ENCODE results near the gene DYRK1B. TPM values are rescaled to one million over a fixed set of nuclear protein-coding genes. Genes with fewer than 3 reads are reported as not detected.
"Not testable (repeated sequence)": the region's sequence is repeated elsewhere in the genome, so short reads cannot be mapped to it uniquely, and the experiment has no call there.

The DYRK1B gene
- total and polyA plus RNA-seq, 4 experiments from 2014 or later: 7.0 to 30.9 (median 21.7) TPM

- Mint-ChIP-seq H3K9me3 (no peaks in the 10 kb centered on the region), H3K27me3 (no peaks in the 10 kb centered on the region), H3K4me3 (peak overlapping the region in 1 of 8 donors; percentile 62), H3K36me3 (peaks cover 18 to 27% of the 10 kb centered on the region in 2 donors), H3K4me1 (peaks cover 3 to 10% (median 6%) of the 10 kb centered on the region in 4 donors), H3K27ac (no peak overlapping the region)
- no peak overlapping the region for H3K4me3 ChIP-seq (ENCODE audit: low read length in 2 of 2)
- no peak overlapping the region for H3K27ac ChIP-seq (ENCODE audit: low read depth, low read length)
- intact Hi-C loops (cut with micrococcal nuclease): no loop called here
- no peaks in the 10 kb centered on the region for H3K4me1 ChIP-seq (ENCODE audit: insufficient read depth, low read length)
- no peak for DNase-seq
- no peaks in the 10 kb centered on the region for H3K36me3 ChIP-seq (ENCODE audit: insufficient read depth, low read length)
- H3K27me3 ChIP-seq (ENCODE audit: insufficient read depth, low read length): no peaks in the 10 kb centered on the region
- POLR2A ChIA-PET (ENCODE audit: partially characterized antibody): no interaction called here
- H3K9me3 ChIP-seq (ENCODE audit: control insufficient read depth in 1 of 2, low read length in 2 of 2): no peaks in the 10 kb centered on the region
- CTCF ChIA-PET (ENCODE audit: partially characterized antibody): interaction anchor here (1.8 kb wide), 1 partner anchor 24 kb away, joined by 9 read pairs; no protein-coding TSS in a partner anchor
Measured at GRCh38 chr19:39816287-39817048, 17.5 kb downstream of the DYRK1B start.

DNA sequence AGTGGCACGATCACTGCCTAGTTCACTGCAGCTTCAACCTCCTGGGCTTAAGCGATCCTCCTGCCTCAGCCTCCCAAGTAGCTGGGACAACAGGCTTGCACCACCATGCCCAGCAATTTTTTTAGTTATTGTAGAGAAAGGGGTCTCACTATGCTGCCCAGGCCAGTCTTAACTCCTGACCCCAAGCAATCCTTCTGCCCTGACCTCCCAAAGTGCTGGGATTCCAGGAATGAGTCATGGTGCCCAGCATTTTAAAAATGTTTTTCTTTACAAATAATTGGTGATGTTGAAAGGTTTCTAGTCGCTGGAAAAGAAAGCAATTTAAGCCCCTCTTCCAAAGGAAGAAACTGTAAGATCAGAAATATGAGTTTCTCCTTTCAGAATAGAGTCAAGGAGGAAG, 19.4 kb downstream of the DYRK1B start:
- Mint-ChIP-seq H3K9me3 (no peaks in the 10 kb centered on the region), H3K36me3 (peaks cover 18 to 27% of the 10 kb centered on the region in 2 donors), H3K4me1 (peaks cover 3 to 9% (median 5%) of the 10 kb centered on the region in 4 donors), H3K27me3 (no peaks in the 10 kb centered on the region), H3K27ac (no peak overlapping the region), H3K4me3 (no peak overlapping the region)
- Histone ChIP-seq H3K27ac (ENCODE audit: low read depth, low read length) (no peak overlapping the region), H3K27me3 (ENCODE audit: insufficient read depth, low read length) (no peaks in the 10 kb centered on the region), H3K36me3 (ENCODE audit: insufficient read depth, low read length) (no peaks in the 10 kb centered on the region), H3K4me3 (ENCODE audit: low read length in 2 of 2) (no peak overlapping the region), H3K9me3 (ENCODE audit: control insufficient read depth in 1 of 2, low read length in 2 of 2) (no peaks in the 10 kb centered on the region), H3K4me1 (ENCODE audit: insufficient read depth, low read length) (no peaks in the 10 kb centered on the region)
- ChIA-PET POLR2A (ENCODE audit: partially characterized antibody) (no interaction called here), CTCF (ENCODE audit: partially characterized antibody) (interaction anchor here (1.8 kb wide), 1 partner anchor 22 kb away, joined by 9 read pairs; no protein-coding TSS in a partner anchor)
- intact Hi-C loops (cut with micrococcal nuclease): no loop called here
- no peak for DNase-seq

DNA sequence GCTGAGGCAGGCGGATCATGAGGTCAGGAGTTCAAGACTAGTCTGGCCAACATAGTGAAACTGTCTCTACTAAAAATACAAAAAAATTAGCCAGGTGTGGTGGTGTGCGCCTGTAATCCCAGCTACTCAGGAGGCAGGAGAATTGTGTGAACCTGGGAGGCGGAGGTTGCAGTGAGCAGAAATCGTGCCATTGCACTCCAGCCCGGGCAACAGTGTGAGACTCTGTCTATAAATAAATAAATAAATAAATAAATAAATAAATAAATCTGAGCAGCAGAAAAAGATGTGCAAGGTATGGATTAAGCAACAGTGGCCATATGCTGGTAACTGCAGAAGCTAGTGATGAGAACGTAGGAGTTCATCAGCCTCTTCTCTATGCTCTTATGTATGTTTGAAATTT, 19.9 kb downstream of the DYRK1B start:
- H3K4me1 ChIP-seq (ENCODE audit: insufficient read depth, low read length); H3K27ac Mint-ChIP-seq; H3K4me3 ChIP-seq (ENCODE audit: low read length in 2 of 2); H3K9me3 Mint-ChIP-seq; DNase-seq; H3K4me3 Mint-ChIP-seq; CTCF ChIA-PET (ENCODE audit: partially characterized antibody); intact Hi-C loops (cut with micrococcal nuclease); H3K27me3 Mint-ChIP-seq; H3K9me3 ChIP-seq (ENCODE audit: control insufficient read depth in 1 of 2, low read length in 2 of 2); H3K27ac ChIP-seq (ENCODE audit: low read depth, low read length); H3K27me3 ChIP-seq (ENCODE audit: insufficient read depth, low read length); H3K4me1 Mint-ChIP-seq; POLR2A ChIA-PET (ENCODE audit: partially characterized antibody); H3K36me3 ChIP-seq (ENCODE audit: insufficient read depth, low read length): not testable (repeated sequence)
- H3K36me3 Mint-ChIP-seq: peaks cover 18 to 26% of the 10 kb centered on the region in 2 donors

GRCh38 chr19:39813264-39813993, 20.5 kb downstream of the DYRK1B start:
- H3K27ac ChIP-seq (ENCODE audit: low read depth, low read length): no peak overlapping the region
- Mint-ChIP-seq H3K27ac (peak overlapping the region in 3 of 7 donors; percentile 1 to 74 (median 10)), H3K4me3 (no peak overlapping the region), H3K27me3 (no peaks in the 10 kb centered on the region), H3K9me3 (peaks cover 0 to 2% (median 0%) of the 10 kb centered on the region in 8 donors), H3K4me1 (peaks cover 0 to 3% (median 3%) of the 10 kb centered on the region in 4 donors), H3K36me3 (peaks cover 18 to 23% of the 10 kb centered on the region in 2 donors)
- intact Hi-C loops (cut with micrococcal nuclease): no loop called here
- DNase-seq: no peak
- no peaks in the 10 kb centered on the region for H3K9me3 ChIP-seq (ENCODE audit: control insufficient read depth in 1 of 2, low read length in 2 of 2)
- H3K36me3 ChIP-seq (ENCODE audit: insufficient read depth, low read length): no peaks in the 10 kb centered on the region
- no peak overlapping the region for H3K4me3 ChIP-seq (ENCODE audit: low read length in 2 of 2)
- no peaks in the 10 kb centered on the region for H3K27me3 ChIP-seq (ENCODE audit: insufficient read depth, low read length)
- POLR2A ChIA-PET (ENCODE audit: partially characterized antibody): no interaction called here
- no peaks in the 10 kb centered on the region for H3K4me1 ChIP-seq (ENCODE audit: insufficient read depth, low read length)
- CTCF ChIA-PET (ENCODE audit: partially characterized antibody): interaction anchor here (1.6 kb wide), 1 partner anchor 30 kb away, joined by 5 read pairs; no protein-coding TSS in a partner anchor

DNA sequence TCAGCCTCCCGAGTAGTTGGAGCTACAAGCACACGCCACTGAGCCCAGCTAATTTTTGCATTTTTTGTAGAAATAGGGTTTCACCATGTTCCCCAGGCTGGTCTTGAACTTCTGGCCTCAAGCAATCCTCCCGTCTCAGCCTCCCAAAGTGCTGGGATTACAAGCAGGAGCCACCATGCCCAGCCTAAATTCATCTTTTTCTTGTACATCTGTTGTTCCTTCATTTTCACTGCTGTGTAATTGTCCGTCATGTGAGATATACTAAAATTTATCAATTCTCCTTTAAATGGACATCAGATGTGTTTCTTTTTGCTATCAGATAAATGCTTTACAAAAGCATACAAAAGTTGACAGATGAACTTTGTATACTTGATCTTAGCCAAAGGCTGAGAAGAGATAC, 22.9 kb downstream of the DYRK1B start:
- Mint-ChIP-seq H3K27ac (no peak overlapping the region), H3K9me3 (peaks cover 0 to 2% (median 0%) of the 10 kb centered on the region in 8 donors), H3K36me3 (peaks cover 5 to 12% of the 10 kb centered on the region in 2 donors), H3K4me3 (no peak overlapping the region), H3K27me3 (peaks cover 0 to 1% of the 10 kb centered on the region in 2 donors), H3K4me1 (peaks cover 0 to 3% (median 0%) of the 10 kb centered on the region in 4 donors)
- Histone ChIP-seq H3K27me3 (ENCODE audit: insufficient read depth, low read length) (no peaks in the 10 kb centered on the region), H3K4me3 (ENCODE audit: low read length in 2 of 2) (no peak overlapping the region), H3K27ac (ENCODE audit: low read depth, low read length) (no peak overlapping the region), H3K4me1 (ENCODE audit: insufficient read depth, low read length) (no peaks in the 10 kb centered on the region), H3K9me3 (ENCODE audit: control insufficient read depth in 1 of 2, low read length in 2 of 2) (no peaks in the 10 kb centered on the region), H3K36me3 (ENCODE audit: insufficient read depth, low read length) (no peaks in the 10 kb centered on the region)
- POLR2A ChIA-PET (ENCODE audit: partially characterized antibody): no interaction called here
- CTCF ChIA-PET (ENCODE audit: partially characterized antibody): interaction anchor here (0.7 to 1.1 kb wide), 2 partner anchors 19 to 40 kb away, joined by 3 to 4 read pairs; no protein-coding TSS in a partner anchor
- intact Hi-C loops (cut with micrococcal nuclease): no loop called here
- DNase-seq: no peak

- intact Hi-C loops (cut with micrococcal nuclease): no loop called here
- ChIA-PET CTCF (ENCODE audit: partially characterized antibody) (interaction anchor here (1.1 kb wide), 1 partner anchor 18 kb away, joined by 4 read pairs; no protein-coding TSS in a partner anchor), POLR2A (ENCODE audit: partially characterized antibody) (no interaction called here)
- H3K4me1 ChIP-seq (ENCODE audit: insufficient read depth, low read length): no peaks in the 10 kb centered on the region
- H3K4me1 Mint-ChIP-seq: peaks cover 0 to 3% (median 0%) of the 10 kb centered on the region in 4 donors
- no peak overlapping the region for H3K4me3 ChIP-seq (ENCODE audit: low read length in 2 of 2)
- no peak for DNase-seq
- H3K27me3 Mint-ChIP-seq: peaks cover 2 to 3% of the 10 kb centered on the region in 2 donors
- H3K27me3 ChIP-seq (ENCODE audit: insufficient read depth, low read length): no peaks in the 10 kb centered on the region
- H3K27ac ChIP-seq (ENCODE audit: low read depth, low read length): no peak overlapping the region
- no peak overlapping the region for H3K27ac Mint-ChIP-seq
- peaks cover 3 to 8% of the 10 kb centered on the region in 2 donors for H3K36me3 Mint-ChIP-seq
- H3K4me3 Mint-ChIP-seq: no peak overlapping the region
- H3K9me3 ChIP-seq (ENCODE audit: control insufficient read depth in 1 of 2, low read length in 2 of 2): no peaks in the 10 kb centered on the region
- no peaks in the 10 kb centered on the region for H3K36me3 ChIP-seq (ENCODE audit: insufficient read depth, low read length)
- H3K9me3 Mint-ChIP-seq: peaks cover 0 to 2% (median 0%) of the 10 kb centered on the region in 8 donors
Measured at GRCh38 chr19:39810424-39810823, 23.5 kb downstream of the DYRK1B start.

GRCh38 chr19:39809368-39809767, 24.6 kb downstream of the DYRK1B start:
- H3K4me3 ChIP-seq (ENCODE audit: low read length in 2 of 2): no peak overlapping the region
- Mint-ChIP-seq H3K36me3 (peaks cover 3 to 8% of the 10 kb centered on the region in 2 donors), H3K9me3 (peaks cover 0 to 2% (median 0%) of the 10 kb centered on the region in 8 donors), H3K27me3 (peaks cover 2 to 4% of the 10 kb centered on the region in 2 donors), H3K4me1 (peaks cover 0 to 3% (median 0%) of the 10 kb centered on the region in 4 donors), H3K27ac (no peak overlapping the region), H3K4me3 (no peak overlapping the region)
- H3K4me1 ChIP-seq (ENCODE audit: insufficient read depth, low read length): no peaks in the 10 kb centered on the region
- ChIA-PET POLR2A (ENCODE audit: partially characterized antibody) (no interaction called here), CTCF (ENCODE audit: partially characterized antibody) (interaction anchor here (1.5 kb wide), 1 partner anchor 17 kb away, joined by 6 read pairs; no protein-coding TSS in a partner anchor)
- H3K9me3 ChIP-seq (ENCODE audit: control insufficient read depth in 1 of 2, low read length in 2 of 2): no peaks in the 10 kb centered on the region
- no peak for DNase-seq
- H3K27ac ChIP-seq (ENCODE audit: low read depth, low read length): no peak overlapping the region
- intact Hi-C loops (cut with micrococcal nuclease): no loop called here
- no peaks in the 10 kb centered on the region for H3K27me3 ChIP-seq (ENCODE audit: insufficient read depth, low read length)
- H3K36me3 ChIP-seq (ENCODE audit: insufficient read depth, low read length): no peaks in the 10 kb centered on the region
